ENCODE results near the gene EPB41.

Gene EPB41

DNA sequence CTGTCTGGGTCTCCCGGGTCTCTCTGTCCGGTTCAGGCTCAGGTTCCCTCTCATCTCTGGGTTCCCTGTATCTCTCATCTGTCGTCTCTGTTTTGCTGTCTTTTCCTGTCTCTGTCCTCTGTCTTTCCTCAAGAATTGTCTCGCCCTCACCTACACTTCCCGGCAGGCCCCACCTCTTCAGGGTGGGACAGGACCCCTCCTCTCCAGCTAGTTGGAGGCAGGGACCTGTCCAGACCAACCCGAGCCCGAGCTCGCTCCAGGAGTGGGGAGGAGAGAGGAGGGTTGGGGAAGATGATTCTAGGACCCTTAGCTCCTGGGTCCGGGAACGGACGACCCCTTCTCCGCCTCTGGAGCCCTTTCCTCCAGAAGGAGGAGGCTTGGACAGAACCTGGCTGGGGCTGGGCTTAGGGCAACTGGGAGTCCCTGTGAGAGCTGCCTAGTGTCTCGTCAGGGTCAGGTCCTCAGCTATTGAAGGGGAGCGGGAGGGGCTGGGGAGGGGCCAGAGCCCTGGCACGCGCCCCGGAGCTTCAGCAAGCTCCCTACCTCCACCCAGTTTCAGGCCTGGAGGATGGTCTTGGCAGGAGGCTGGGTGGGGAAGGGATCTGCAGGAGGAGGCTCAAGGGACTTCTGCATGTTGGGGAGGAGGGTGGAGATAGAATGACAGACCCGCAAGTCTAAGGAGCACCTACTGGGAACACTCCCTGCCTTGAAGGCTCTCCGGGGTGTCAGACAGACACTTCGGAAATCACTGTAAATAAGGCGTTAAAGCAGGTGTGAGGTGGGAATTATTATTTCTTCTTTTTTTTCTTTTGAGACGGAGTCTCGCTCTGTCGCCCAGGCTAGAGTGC, 26.3 kb upstream of the EPB41 start (continued):
- TF ChIP-seq, protein P1, sequence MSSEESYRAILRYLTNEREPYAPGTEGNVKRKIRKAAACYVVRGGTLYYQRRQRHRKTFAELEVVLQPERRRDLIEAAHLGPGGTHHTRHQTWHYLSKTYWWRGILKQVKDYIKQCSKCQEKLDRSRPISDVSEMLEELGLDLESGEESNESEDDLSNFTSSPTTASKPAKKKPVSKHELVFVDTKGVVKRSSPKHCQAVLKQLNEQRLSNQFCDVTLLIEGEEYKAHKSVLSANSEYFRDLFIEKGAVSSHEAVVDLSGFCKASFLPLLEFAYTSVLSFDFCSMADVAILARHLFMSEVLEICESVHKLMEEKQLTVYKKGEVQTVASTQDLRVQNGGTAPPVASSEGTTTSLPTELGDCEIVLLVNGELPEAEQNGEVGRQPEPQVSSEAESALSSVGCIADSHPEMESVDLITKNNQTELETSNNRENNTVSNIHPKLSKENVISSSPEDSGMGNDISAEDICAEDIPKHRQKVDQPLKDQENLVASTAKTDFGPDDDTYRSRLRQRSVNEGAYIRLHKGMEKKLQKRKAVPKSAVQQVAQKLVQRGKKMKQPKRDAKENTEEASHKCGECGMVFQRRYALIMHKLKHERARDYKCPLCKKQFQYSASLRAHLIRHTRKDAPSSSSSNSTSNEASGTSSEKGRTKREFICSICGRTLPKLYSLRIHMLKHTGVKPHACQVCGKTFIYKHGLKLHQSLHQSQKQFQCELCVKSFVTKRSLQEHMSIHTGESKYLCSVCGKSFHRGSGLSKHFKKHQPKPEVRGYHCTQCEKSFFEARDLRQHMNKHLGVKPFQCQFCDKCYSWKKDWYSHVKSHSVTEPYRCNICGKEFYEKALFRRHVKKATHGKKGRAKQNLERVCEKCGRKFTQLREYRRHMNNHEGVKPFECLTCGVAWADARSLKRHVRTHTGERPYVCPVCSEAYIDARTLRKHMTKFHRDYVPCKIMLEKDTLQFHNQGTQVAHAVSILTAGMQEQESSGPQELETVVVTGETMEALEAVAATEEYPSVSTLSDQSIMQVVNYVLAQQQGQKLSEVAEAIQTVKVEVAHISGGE (tag by site-specific recombination; conservative IDR thresholded peaks at IDR 0.05; ENCODE audit: low read depth) = no peak; the same call in 1 of the 2 replicates
- no peak for TF ChIP-seq OVOL3 (tag by site-specific recombination; IDR thresholded peaks at IDR 0.05)
- TF ChIP-seq ZBTB8A (tag by site-specific recombination; IDR thresholded peaks at IDR 0.05) = no peak
- TF ChIP-seq ZNF274 (IDR thresholded peaks at IDR 0.05; ENCODE audit: low read length) = no peak
- no peak for TF ChIP-seq ZNF274 (tag by site-specific recombination; IDR thresholded peaks at IDR 0.05; ENCODE audit: borderline replicate concordance)
- no peak for TF ChIP-seq GFI1B (tag by site-specific recombination; IDR thresholded peaks at IDR 0.05)
- TF ChIP-seq ZNF776 (tag by site-specific recombination; IDR thresholded peaks at IDR 0.05; ENCODE audit: borderline replicate concordance) = no peak
- TF ChIP-seq ZNF626 (tag by site-specific recombination; IDR thresholded peaks at IDR 0.05) = no peak

DNA sequence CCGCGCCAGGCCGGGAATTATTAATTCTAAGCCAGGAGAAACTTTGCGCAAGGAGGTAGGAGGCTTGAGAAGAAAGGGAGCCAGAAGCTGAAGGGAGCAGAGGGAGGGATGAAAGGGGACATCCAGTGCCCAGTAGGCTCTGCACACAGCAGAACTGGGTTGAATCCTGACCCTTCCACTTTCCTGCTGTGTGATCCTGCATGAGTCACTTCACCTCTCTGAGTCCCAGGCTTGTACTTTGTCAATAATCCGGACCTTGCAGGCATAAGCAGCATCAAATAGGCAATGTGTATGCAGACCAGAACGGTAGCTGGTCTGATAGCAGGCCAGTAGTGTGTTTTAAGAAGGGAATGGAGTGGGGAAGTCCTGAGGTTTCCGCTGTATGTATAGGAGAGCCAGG, 25.5 kb upstream of the EPB41 start:
- ChIA-PET CTCF (interaction anchor here (0.7 to 1.2 kb wide), 3 partner anchors 12 to 143 kb away, joined by 3 to 5 read pairs (median 3); no protein-coding TSS in a partner anchor), POLR2A (interaction anchor here (1.3 kb wide), 1 partner anchor 292 kb away, joined by 3 read pairs; the partner anchor contains the start of gene SRSF4)

DNA sequence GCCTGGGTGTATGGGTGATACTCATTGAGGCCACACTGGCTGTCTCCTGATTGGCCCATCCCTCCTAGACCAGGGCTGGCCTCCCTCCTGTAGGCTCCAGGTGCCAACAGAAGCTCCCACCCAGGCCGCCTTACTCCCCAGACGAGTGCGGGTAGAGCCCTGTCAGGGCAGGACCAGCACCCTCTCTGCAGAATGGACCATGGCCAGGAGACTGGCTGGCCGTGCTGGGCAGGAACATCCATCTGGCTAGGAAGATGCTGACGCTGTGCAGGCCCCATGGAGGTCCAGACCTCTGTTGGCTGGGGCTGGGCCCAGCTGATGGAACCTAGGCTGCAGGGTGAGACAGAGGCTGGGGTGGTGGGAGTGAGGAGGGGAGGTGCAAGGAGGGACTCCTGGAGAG, 25.0 kb upstream of the EPB41 start:
- TF ChIP-seq ZNF2 (tag by site-specific recombination; IDR thresholded peaks at IDR 0.05) (no peak), ZNF548 (tag by site-specific recombination; IDR thresholded peaks at IDR 0.05) (no peak)
- Histone ChIP-seq H3K36me3 (ENCODE audit: control insufficient read depth in 2 of 2, insufficient read depth in 1 of 2, low read length in 2 of 2) (peaks cover 0 to 7% of the 10 kb centered on the region in 2 experiments; a peak in 2 of 3 replicates), H3K4me1 (ENCODE audit: control insufficient read depth, insufficient read depth, low read length) (peaks cover 5% of the 10 kb centered on the region), H3K4me3 (ENCODE audit: low read depth, low read length) (no peak overlapping the region), H3K9me3 (ENCODE audit: control insufficient read depth, insufficient read depth, low read depth, low read length) (no peaks in the 10 kb centered on the region), H3K27ac (ENCODE audit: extremely low read depth, low read depth, low read length) (no peak overlapping the region)
- ChIA-PET POLR2A (no interaction called here), CTCF (interaction anchor here (0.6 to 1.3 kb wide), 5 partner anchors 12 to 1048 kb away, joined by 3 to 5 read pairs (median 3); no protein-coding TSS in a partner anchor)

More for the DNA sequence above, 25.5 kb upstream of the EPB41 start:
- no peak for TF ChIP-seq GFI1B (tag by site-specific recombination; IDR thresholded peaks at IDR 0.05)
- no peak for TF ChIP-seq ZNF548 (tag by site-specific recombination; IDR thresholded peaks at IDR 0.05)
- 0 out of 2 replicates have a peak, but pooled peaks have one; percentile 40 for TF ChIP-seq ZNF768 (tag by site-specific recombination; IDR thresholded peaks at IDR 0.05)
- H3K27ac ChIP-seq (ENCODE audit: extremely low read depth, low read depth, low read length) = no peak overlapping the region
- no peak overlapping the region for H3K4me3 ChIP-seq (ENCODE audit: low read depth, low read length)
- H3K9me3 ChIP-seq (ENCODE audit: control insufficient read depth, insufficient read depth, low read depth, low read length) = no peaks in the 10 kb centered on the region
- H3K4me1 ChIP-seq (ENCODE audit: control insufficient read depth, insufficient read depth, low read length) = peaks cover 6% of the 10 kb centered on the region
- peaks cover 0 to 4% of the 10 kb centered on the region in 2 experiments; a peak in 2 of 3 replicates for H3K36me3 ChIP-seq (ENCODE audit: control insufficient read depth in 2 of 2, insufficient read depth in 1 of 2, low read length in 2 of 2)

DNA sequence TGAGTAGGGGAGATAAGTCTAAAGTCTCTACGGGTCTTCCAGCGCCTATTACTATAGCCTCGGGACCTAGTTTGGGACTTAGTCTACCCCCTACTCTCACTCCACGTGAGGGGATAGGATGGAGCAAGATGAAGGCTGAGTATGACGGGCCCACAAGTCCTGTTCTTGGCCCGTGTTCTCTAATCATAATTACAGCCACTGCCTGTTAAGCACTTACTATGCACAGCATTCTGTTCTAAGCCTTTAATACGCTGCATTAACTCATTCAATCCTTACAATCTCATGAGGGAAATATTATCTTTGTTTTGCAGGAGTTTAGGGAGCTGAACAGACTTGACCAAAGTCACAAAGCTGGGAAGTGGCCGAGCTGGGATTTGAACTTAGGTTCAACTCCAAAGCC, 23.9 kb upstream of the EPB41 start:
- no peaks in the 10 kb centered on the region for H3K4me1 ChIP-seq (ENCODE audit: control insufficient read depth, insufficient read depth, low read length)
- H3K27ac ChIP-seq (ENCODE audit: extremely low read depth, low read depth, low read length) = no peak overlapping the region
- CTCF ChIA-PET = interaction anchor here (0.6 to 1.3 kb wide), 3 partner anchors 8 to 106 kb away, joined by 3 to 6 read pairs (median 4); no protein-coding TSS in a partner anchor
- peaks cover 0 to 7% of the 10 kb centered on the region in 2 experiments; a peak in 2 of 3 replicates for H3K36me3 ChIP-seq (ENCODE audit: control insufficient read depth in 2 of 2, insufficient read depth in 1 of 2, low read length in 2 of 2)
- no peak overlapping the region for H3K4me3 ChIP-seq (ENCODE audit: low read depth, low read length)
- POLR2A ChIA-PET = interaction anchor here (0.8 to 1.2 kb wide), 2 partner anchors 12 to 24 kb away, joined by 3 read pairs; partner anchors contain the start of gene EPB41
- no peaks in the 10 kb centered on the region for H3K9me3 ChIP-seq (ENCODE audit: control insufficient read depth, insufficient read depth, low read depth, low read length)
- TF ChIP-seq, protein P2, sequence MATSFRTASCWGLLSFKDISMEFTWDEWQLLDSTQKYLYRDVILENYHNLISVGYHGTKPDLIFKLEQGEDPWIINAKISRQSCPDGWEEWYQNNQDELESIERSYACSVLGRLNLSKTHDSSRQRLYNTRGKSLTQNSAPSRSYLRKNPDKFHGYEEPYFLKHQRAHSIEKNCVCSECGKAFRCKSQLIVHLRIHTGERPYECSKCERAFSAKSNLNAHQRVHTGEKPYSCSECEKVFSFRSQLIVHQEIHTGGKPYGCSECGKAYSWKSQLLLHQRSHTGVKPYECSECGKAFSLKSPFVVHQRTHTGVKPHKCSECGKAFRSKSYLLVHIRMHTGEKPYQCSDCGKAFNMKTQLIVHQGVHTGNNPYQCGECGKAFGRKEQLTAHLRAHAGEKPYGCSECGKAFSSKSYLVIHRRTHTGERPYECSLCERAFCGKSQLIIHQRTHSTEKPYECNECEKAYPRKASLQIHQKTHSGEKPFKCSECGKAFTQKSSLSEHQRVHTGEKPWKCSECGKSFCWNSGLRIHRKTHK (tag by site-specific recombination; IDR thresholded peaks at IDR 0.05) = no peak
- TF ChIP-seq ZNF366 (tag by site-specific recombination; conservative IDR thresholded peaks at IDR 0.05) = no peak
- TF ChIP-seq, protein P3, sequence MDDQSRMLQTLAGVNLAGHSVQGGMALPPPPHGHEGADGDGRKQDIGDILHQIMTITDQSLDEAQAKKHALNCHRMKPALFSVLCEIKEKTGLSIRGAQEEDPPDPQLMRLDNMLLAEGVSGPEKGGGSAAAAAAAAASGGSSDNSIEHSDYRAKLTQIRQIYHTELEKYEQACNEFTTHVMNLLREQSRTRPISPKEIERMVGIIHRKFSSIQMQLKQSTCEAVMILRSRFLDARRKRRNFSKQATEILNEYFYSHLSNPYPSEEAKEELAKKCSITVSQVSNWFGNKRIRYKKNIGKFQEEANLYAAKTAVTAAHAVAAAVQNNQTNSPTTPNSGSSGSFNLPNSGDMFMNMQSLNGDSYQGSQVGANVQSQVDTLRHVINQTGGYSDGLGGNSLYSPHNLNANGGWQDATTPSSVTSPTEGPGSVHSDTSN (CRISPR knock-in tag; IDR thresholded peaks at IDR 0.05) = no peak
- TF ChIP-seq, protein P4, sequence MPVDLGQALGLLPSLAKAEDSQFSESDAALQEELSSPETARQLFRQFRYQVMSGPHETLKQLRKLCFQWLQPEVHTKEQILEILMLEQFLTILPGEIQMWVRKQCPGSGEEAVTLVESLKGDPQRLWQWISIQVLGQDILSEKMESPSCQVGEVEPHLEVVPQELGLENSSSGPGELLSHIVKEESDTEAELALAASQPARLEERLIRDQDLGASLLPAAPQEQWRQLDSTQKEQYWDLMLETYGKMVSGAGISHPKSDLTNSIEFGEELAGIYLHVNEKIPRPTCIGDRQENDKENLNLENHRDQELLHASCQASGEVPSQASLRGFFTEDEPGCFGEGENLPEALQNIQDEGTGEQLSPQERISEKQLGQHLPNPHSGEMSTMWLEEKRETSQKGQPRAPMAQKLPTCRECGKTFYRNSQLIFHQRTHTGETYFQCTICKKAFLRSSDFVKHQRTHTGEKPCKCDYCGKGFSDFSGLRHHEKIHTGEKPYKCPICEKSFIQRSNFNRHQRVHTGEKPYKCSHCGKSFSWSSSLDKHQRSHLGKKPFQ (tag by site-specific recombination; IDR thresholded peaks at IDR 0.05) = no peak
- no peak for TF ChIP-seq ZFP3 (tag by site-specific recombination; IDR thresholded peaks at IDR 0.05; ENCODE audit: low read depth)
- TF ChIP-seq ZNF549 (tag by site-specific recombination; IDR thresholded peaks at IDR 0.05) = no peak
- no peak for TF ChIP-seq ZNF324 (tag by site-specific recombination; IDR thresholded peaks at IDR 0.05)
